ENCODE measurements around the gene SHROOM1.
"Not testable (repeated sequence)": the region's sequence is repeated elsewhere in the genome, so short reads cannot be mapped to it uniquely, and the experiment has no call there.

- TF ChIP-seq CTCF (conservative IDR thresholded peaks at IDR 0.05; ENCODE audit: low read depth, low read length); EZH2 (IDR thresholded peaks at IDR 0.05; ENCODE audit: borderline replicate concordance, low read depth, low read length, poor library complexity, severe bottlenecking): not testable (repeated sequence)
These were observed 27.8 kb downstream of the SHROOM1 start for GRCh38 chr5:132802685-132803066.
